SK-N-SH treated with all-trans-retinoic acid at 6 μM for 48 hours (cell line): ENCODE measurements around the gene CDK11B.

Source experiments
- ARNTL ChIP-seq: fragments of 450-650 bp; formaldehyde crosslinking; IDR thresholded peaks from 2 replicates; pipeline ENCODE4 v1.5.0; 2020; ENCODE audit warnings: low read depth, mild to moderate bottlenecking, moderate library complexity, borderline replicate concordance
- BACH2 ChIP-seq: fragments of 250-450 bp; sonication (Bioruptor Pico); IDR thresholded peaks from 2 replicates; pipeline ENCODE4 v1.9.0; 2021; ENCODE audit warnings: mild to moderate bottlenecking, borderline replicate concordance
- CSDC2 ChIP-seq: fragments of 250-450 bp; sonication (Bioruptor Pico); IDR thresholded peaks from 2 replicates; pipeline ENCODE4 v1.5.0; 2020; ENCODE audit warnings: mild to moderate bottlenecking, moderate library complexity
- OSR1 ChIP-seq: fragments of 250-450 bp; sonication (Bioruptor Pico); IDR thresholded peaks from 2 replicates; pipeline ENCODE4 v1.8.0; 2022; ENCODE audit warnings: moderate library complexity, mild to moderate bottlenecking, inconsistent platforms
- RARB ChIP-seq: fragments of 250-450 bp; sonication (Bioruptor Pico); IDR thresholded peaks from 2 replicates; pipeline ENCODE4 v1.8.0; 2021; ENCODE audit warnings: mild to moderate bottlenecking, moderate library complexity
- SNAI2 ChIP-seq: fragments of 250-450 bp; sonication (Bioruptor Pico); IDR thresholded peaks from 2 replicates; pipeline ENCODE4 v1.5.0; 2020; ENCODE audit warnings: mild to moderate bottlenecking, moderate library complexity
- TCF4 ChIP-seq: fragments of 250-450 bp; sonication (Bioruptor Pico); IDR thresholded peaks from 2 replicates; pipeline ENCODE4 v1.8.0; 2021; ENCODE audit warnings: mild to moderate bottlenecking, moderate library complexity, borderline replicate concordance
- TOX ChIP-seq: fragments of 250-450 bp; sonication (Bioruptor Pico); IDR thresholded peaks from 2 replicates; pipeline ENCODE4 v1.8.0; 2021; ENCODE audit warnings: mild to moderate bottlenecking, moderate library complexity, borderline replicate concordance
- ZFP30 ChIP-seq: fragments of 450-650 bp; formaldehyde crosslinking; IDR thresholded peaks from 2 replicates; pipeline ENCODE4 v1.5.0; 2022; ENCODE audit warnings: mild to moderate bottlenecking, moderate library complexity
- ZNF8 ChIP-seq: fragments of 450-650 bp; formaldehyde crosslinking; IDR thresholded peaks from 2 replicates; pipeline ENCODE4 v1.5.0; 2020; ENCODE audit warnings: mild to moderate bottlenecking, moderate library complexity
- TF ChIP-seq, protein P1 (sequence below): fragments of 250-450 bp; sonication (Bioruptor Pico); IDR thresholded peaks from 2 replicates; pipeline ENCODE4 v1.5.1; 2020; ENCODE audit warnings: low read depth, mild to moderate bottlenecking, moderate library complexity
- TF ChIP-seq, protein P2 (sequence below): fragments of 250-450 bp; sonication (Bioruptor Pico); IDR thresholded peaks from 2 replicates; pipeline ENCODE4 v1.8.0; 2020; ENCODE audit warnings: mild to moderate bottlenecking, moderate library complexity, borderline replicate concordance
- TF ChIP-seq, protein P3 (sequence below): fragments of 250-450 bp; sonication (Bioruptor Pico); IDR thresholded peaks from 2 replicates; pipeline ENCODE4 v1.5.1; 2021; ENCODE audit warnings: mild to moderate bottlenecking, moderate library complexity
- TF ChIP-seq, protein P4 (sequence below): fragments of 250-450 bp; sonication (Bioruptor Pico); IDR thresholded peaks from 2 replicates; pipeline ENCODE4 v1.5.0; 2020; ENCODE audit warnings: mild to moderate bottlenecking, moderate library complexity

DNA sequence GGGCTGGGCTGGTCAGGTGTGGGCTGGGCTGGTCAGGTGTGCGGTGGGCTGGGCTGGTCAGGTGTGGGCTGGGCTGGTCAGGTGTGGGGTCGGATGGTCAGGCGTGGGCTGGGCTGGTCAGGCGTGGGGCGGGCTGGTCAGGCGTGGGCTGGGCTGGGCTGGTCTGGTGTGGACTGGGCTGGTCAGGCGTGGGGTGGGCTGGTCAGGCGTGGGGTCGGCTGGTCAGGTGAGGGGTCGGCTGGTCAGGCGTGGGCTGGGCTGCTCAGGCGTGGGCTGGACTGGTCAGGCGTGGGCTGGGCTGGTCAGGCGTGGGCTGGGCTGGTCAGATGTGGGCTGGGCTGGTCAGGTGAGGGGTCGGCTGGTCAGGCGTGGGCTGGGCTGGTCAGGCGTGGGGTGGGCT lies 53.1 kb downstream of the CDK11B start:
- TF ChIP-seq, protein P1, sequence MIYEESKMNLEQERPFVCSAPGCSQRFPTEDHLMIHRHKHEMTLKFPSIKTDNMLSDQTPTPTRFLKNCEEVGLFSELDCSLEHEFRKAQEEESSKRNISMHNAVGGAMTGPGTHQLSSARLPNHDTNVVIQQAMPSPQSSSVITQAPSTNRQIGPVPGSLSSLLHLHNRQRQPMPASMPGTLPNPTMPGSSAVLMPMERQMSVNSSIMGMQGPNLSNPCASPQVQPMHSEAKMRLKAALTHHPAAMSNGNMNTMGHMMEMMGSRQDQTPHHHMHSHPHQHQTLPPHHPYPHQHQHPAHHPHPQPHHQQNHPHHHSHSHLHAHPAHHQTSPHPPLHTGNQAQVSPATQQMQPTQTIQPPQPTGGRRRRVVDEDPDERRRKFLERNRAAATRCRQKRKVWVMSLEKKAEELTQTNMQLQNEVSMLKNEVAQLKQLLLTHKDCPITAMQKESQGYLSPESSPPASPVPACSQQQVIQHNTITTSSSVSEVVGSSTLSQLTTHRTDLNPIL (CRISPR knock-in tag) = no peak
- TF ChIP-seq TCF4 = no peak
- no peak for TF ChIP-seq CSDC2
- no peak for TF ChIP-seq RARB (CRISPR knock-in tag)
- TF ChIP-seq, protein P2, sequence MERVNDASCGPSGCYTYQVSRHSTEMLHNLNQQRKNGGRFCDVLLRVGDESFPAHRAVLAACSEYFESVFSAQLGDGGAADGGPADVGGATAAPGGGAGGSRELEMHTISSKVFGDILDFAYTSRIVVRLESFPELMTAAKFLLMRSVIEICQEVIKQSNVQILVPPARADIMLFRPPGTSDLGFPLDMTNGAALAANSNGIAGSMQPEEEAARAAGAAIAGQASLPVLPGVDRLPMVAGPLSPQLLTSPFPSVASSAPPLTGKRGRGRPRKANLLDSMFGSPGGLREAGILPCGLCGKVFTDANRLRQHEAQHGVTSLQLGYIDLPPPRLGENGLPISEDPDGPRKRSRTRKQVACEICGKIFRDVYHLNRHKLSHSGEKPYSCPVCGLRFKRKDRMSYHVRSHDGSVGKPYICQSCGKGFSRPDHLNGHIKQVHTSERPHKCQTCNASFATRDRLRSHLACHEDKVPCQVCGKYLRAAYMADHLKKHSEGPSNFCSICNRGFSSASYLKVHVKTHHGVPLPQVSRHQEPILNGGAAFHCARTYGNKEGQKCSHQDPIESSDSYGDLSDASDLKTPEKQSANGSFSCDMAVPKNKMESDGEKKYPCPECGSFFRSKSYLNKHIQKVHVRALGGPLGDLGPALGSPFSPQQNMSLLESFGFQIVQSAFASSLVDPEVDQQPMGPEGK = no peak
- TF ChIP-seq ZNF8 (CRISPR knock-in tag) = no peak
- TF ChIP-seq, protein P3, sequence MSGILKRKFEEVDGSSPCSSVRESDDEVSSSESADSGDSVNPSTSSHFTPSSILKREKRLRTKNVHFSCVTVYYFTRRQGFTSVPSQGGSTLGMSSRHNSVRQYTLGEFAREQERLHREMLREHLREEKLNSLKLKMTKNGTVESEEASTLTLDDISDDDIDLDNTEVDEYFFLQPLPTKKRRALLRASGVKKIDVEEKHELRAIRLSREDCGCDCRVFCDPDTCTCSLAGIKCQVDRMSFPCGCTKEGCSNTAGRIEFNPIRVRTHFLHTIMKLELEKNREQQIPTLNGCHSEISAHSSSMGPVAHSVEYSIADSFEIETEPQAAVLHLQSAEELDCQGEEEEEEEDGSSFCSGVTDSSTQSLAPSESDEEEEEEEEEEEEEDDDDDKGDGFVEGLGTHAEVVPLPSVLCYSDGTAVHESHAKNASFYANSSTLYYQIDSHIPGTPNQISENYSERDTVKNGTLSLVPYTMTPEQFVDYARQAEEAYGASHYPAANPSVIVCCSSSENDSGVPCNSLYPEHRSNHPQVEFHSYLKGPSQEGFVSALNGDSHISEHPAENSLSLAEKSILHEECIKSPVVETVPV (CRISPR knock-in tag) = no peak
- TF ChIP-seq OSR1 (CRISPR knock-in tag) = no peak
- no peak for TF ChIP-seq TOX (CRISPR knock-in tag)
- TF ChIP-seq ZFP30 (CRISPR knock-in tag) = no peak
- TF ChIP-seq BACH2 (CRISPR knock-in tag) = no peak
- TF ChIP-seq ARNTL (CRISPR knock-in tag) = no peak
- TF ChIP-seq, protein P4, sequence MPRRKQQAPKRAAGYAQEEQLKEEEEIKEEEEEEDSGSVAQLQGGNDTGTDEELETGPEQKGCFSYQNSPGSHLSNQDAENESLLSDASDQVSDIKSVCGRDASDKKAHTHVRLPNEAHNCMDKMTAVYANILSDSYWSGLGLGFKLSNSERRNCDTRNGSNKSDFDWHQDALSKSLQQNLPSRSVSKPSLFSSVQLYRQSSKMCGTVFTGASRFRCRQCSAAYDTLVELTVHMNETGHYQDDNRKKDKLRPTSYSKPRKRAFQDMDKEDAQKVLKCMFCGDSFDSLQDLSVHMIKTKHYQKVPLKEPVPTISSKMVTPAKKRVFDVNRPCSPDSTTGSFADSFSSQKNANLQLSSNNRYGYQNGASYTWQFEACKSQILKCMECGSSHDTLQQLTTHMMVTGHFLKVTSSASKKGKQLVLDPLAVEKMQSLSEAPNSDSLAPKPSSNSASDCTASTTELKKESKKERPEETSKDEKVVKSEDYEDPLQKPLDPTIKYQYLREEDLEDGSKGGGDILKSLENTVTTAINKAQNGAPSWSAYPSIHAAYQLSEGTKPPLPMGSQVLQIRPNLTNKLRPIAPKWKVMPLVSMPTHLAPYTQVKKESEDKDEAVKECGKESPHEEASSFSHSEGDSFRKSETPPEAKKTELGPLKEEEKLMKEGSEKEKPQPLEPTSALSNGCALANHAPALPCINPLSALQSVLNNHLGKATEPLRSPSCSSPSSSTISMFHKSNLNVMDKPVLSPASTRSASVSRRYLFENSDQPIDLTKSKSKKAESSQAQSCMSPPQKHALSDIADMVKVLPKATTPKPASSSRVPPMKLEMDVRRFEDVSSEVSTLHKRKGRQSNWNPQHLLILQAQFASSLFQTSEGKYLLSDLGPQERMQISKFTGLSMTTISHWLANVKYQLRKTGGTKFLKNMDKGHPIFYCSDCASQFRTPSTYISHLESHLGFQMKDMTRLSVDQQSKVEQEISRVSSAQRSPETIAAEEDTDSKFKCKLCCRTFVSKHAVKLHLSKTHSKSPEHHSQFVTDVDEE (CRISPR knock-in tag) = no peak
- no peak for TF ChIP-seq SNAI2 (CRISPR knock-in tag)
